Stimulated activated CD8-positive, alpha-beta memory T cell treated with anti-CD3 and anti-CD28 coated beads, Interleukin-15, amount 100 ng/mL, for 24 hours (primary cell): ENCODE data around the gene TRMT112.
"Not testable (repeated sequence)": the region's sequence is repeated elsewhere in the genome, so short reads cannot be mapped to it uniquely, and the experiment has no call there.

Experiments used
- DNase-seq: peaks from one replicate; pipeline ENCODE4 v3.0.0-alpha.2; 2020; ENCODE audit warnings: low read depth

Gene TRMT112

GRCh38 chr11:64331569-64332371 is 14.4 kb upstream of the TRMT112 start:
- no peak for DNase-seq

- DNase-seq: no peak
Measured at GRCh38 chr11:64330888-64331287, 13.5 kb upstream of the TRMT112 start.

- no peak for DNase-seq
Measured at GRCh38 chr11:64327993-64328392, 10.6 kb upstream of the TRMT112 start.

- no peak for DNase-seq
Measured at GRCh38 chr11:64327375-64327774, 10.0 kb upstream of the TRMT112 start.

- DNase-seq: no peak
Measured at GRCh38 chr11:64324692-64325469, 7.5 kb upstream of the TRMT112 start.

GRCh38 chr11:64323984-64324383 is 6.6 kb upstream of the TRMT112 start:
- not testable (repeated sequence) for DNase-seq

- DNase-seq: no peak
Measured at GRCh38 chr11:64323373-64323772, 6.0 kb upstream of the TRMT112 start.

GRCh38 chr11:64322925-64323260 is 5.5 kb upstream of the TRMT112 start:
- no peak for DNase-seq

- DNase-seq: no peak
Measured at GRCh38 chr11:64321533-64321932, 4.2 kb upstream of the TRMT112 start.

- DNase-seq: no peak
Measured at GRCh38 chr11:64321026-64321425, 3.7 kb upstream of the TRMT112 start.

- no peak for DNase-seq
Measured at GRCh38 chr11:64320556-64320955, 3.2 kb upstream of the TRMT112 start.

- DNase-seq: no peak
Measured at GRCh38 chr11:64318766-64319761, 1.7 kb upstream of the TRMT112 start.

GRCh38 chr11:64317961-64318765 is 804 bp upstream of the TRMT112 start, which contains the start of gene PRDX5:
Gene PRDX5, plus strand, starts transcription at chr11:64318121. Its CDS starts 95 bp downstream, at chr11:64318216.
- peak; percentile 83 for DNase-seq

- DNase-seq: no peak
Measured at GRCh38 chr11:64316672-64317324, 561 bp downstream of the TRMT112 start.

GRCh38 chr11:64315667-64316526 is 1.5 kb downstream of the TRMT112 start:
- DNase-seq: not testable (repeated sequence)

GRCh38 chr11:64314805-64315561 is 2.4 kb downstream of the TRMT112 start:
- DNase-seq: no peak

GRCh38 chr11:64314146-64314804 is 3.1 kb downstream of the TRMT112 start:
- no peak for DNase-seq

- no peak for DNase-seq
Measured at GRCh38 chr11:64313491-64314145, 3.7 kb downstream of the TRMT112 start.
